Endometrium (tissue), 2 donors: Measurements from ENCODE around the gene KCNAB2.

Experiments
- FAIRE-seq: peaks from 2 replicates; lab custom pipeline; 2012; peaks lifted over from hg19 to GRCh38; lab: Jason Lieb, UNC
- donor health status: control.
- donor health status: control.

KCNAB2 gene

DNA sequence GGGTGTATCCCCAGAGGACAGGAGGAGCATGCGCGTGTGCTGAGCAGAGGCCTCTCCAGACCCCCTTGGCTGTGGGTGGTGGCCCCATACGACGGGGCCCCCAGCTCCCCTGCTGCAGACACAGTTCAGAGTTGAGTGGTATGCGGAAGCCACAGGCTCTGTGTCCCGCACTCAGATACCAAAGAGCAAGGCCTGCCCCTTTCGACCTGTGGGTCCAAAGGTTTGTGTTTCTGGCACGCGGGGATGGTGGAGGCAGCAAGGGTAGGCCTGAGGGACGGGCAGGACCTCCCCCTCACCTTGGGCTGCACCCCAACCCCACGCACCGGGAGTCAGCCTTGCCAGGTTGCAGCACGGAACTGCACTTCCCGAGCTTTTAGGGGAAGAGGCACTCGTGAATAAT lies at the start of gene KCNAB2:
Gene KCNAB2, plus strand, starts transcription at position 328 of the 400 bp plus-strand sequence. CDS start 5,649 bp downstream, outside the sequence.
- no peak for FAIRE-seq

DNA sequence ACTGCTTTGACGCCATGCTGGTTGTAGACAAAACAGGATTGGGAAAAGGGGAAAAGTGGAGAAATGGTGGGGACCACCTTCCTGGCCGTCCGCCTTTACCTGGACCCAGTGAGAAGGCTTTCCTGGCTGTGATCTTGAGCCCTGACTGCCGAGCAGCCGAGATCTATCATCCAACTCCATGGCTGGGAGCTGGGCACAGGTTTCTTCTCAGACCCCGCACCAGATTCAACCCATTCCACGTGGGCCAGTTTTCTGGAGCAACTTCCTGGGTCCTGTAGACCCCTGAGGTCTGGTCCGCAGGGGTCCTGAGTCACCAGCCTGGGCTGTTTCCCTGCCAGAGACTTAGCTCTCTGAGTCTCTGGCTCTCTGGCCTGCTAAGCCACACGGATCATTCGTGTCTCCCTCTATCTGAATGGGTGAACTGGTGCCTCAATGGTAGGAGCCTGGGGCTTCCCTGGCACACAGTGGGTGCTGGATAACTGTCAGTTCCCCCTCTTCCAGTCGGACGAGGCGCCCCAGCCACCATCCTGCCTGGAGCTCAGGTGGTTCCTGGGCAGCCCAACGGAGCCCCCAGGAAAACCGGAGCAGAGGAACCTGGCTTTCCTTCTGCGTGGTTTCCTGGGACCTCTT lies 48.9 kb upstream of the KCNAB2 start:
- FAIRE-seq, result no peak

DNA sequence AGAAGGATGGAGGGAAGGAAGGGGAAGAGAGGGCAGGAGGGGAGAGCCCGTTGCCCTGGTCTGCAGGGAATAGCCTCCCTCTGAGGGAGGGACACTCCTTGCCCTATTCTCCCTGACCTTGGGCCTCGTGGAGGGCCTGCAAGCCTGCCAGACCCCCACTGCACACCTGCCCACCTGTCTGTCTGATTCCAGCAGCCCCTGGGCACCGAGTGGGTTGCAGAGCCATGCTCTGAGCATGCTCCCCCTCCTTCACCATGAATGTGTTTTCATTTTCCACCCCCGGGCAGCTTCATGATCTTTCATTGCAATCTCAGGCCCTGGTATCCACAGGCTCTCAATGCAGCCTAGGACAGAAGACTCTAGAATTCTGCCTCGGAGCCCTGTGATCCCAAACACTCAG lies 48.4 kb upstream of the KCNAB2 start:
- FAIRE-seq, result no peak

DNA sequence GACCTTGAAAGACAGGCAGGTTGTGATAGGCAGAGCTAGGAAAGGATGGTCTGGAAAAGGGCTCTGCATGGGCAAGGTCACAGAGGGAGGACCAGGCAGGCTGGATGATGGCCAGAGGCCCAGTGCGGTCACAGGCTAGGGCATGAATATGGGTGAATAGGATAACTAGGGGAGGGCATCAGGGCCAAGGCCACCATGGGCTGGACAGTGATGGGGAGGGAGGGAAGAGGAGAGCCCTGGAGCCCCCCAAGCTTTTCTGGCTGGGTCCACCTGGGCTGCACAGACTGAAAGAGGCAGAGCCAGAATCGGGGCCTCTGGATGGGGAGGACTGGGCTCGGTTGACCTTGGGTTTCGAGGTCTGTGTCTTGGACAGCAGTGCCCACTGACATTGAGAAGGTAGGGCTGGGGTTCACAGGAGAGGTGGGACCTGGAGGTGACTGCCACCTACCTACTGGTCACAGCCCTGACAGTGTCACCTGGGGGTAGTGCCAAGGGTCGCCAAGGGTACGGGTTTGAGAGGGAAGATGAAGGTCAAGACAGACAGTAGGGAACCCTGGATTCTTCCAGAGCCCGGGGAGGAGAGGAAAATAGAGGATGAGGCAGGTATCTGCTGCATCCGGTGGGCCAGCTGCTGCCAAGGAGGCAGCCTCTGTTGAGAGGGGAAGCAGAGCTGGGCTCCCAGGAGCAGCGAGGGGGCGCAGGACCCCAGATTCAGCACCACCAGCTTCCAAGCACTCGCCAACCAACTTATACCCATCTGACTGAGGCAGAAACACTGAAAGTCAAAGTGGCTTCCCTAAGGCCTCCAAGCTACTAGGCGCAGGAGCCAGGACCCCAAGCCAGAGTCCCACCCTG lies 47.4 kb upstream of the KCNAB2 start:
- no peak for FAIRE-seq

DNA sequence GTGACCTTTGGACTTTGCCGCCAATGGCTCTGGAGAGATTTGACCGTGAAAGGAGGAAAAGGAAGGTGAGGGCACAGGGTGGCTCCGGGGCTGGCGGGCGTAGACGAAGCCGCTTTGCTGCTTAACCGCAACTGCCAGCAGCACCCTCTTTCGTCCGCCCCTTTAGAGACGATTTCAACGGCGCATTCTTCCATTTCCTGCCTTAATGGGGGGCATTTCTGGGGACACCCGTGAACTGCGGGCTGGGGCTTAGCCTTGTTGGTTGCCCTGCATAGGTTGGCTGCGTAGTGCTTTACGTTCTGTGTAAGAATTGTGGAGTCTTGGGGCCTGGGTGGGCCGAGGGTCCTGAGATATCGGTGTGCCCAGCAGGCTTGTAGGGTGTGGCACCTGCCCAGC lies 46.8 kb upstream of the KCNAB2 start:
- FAIRE-seq, result no peak

GRCh38 chr1:5999711-6000443 lies 45.8 kb upstream of the KCNAB2 start:
- no peak for FAIRE-seq

- no peak for FAIRE-seq
Measured at GRCh38 chr1:6000444-6001288, 45.0 kb upstream of the KCNAB2 start.

DNA sequence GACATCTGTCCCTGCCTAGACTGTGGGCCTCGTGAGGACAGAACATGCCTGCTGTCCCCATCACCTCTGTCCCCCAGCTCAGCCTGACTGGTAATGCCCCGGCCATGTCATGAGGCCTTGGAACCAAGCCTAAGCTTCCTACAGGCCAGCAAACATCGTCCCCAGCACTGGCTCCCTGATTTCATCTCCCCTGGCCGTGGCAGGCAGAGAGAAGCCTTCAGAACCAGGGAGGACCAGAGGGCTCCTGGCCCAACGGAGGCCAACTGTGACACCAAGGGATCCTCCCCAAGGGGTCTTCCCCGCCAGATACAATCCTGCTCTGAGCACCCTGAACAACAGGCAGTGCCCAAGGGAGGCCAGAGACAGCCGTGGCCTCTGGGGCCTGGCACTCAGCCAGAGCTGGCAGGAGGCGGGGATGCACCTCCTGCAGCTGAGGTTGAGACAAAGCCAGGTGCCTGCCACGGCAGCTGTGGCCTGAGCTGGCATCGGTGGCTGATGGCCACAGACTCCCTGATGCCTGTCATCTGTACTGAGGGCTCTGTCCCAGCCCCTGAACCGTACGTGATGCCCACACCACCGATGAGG lies 43.6 kb upstream of the KCNAB2 start:
- no peak for FAIRE-seq

DNA sequence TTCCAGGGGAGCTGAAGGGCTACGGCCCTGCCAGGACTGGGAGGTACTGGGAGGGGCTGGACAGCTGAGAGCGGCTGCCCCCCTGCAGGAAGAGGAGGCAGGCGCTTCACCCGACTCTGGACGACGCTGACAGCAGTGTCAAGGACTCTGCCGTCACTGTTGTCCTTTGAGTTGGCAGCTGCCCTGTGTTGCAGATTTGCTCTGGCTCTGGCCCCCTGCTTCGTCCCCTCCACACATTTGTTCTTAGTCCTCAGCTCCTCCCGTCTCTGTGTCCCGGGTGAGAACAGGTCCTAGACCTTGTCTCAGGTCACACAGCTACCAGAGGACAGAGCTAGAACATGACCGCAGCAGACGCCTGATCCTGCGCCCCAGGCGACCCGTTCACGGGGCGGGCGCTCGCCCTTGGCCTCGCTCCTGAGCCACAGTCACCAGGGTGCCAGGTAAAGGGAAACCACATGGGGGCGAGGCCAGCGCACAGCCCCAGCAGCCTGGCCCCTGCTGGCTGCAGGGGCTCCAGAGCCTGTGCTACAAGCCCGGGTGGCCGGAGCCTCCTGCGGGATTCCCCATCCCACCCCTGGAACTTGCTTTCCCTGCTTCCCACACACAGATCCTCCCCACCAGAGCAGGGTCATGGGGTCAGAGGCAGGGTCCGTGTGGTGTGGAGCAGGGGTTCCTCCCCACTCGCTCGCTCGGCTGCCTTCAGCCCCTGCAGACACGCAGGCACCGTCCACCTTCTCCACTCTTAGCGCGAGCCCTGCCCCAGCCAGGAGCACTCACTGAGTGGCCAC lies 42.8 kb upstream of the KCNAB2 start:
- no peak for FAIRE-seq

DNA sequence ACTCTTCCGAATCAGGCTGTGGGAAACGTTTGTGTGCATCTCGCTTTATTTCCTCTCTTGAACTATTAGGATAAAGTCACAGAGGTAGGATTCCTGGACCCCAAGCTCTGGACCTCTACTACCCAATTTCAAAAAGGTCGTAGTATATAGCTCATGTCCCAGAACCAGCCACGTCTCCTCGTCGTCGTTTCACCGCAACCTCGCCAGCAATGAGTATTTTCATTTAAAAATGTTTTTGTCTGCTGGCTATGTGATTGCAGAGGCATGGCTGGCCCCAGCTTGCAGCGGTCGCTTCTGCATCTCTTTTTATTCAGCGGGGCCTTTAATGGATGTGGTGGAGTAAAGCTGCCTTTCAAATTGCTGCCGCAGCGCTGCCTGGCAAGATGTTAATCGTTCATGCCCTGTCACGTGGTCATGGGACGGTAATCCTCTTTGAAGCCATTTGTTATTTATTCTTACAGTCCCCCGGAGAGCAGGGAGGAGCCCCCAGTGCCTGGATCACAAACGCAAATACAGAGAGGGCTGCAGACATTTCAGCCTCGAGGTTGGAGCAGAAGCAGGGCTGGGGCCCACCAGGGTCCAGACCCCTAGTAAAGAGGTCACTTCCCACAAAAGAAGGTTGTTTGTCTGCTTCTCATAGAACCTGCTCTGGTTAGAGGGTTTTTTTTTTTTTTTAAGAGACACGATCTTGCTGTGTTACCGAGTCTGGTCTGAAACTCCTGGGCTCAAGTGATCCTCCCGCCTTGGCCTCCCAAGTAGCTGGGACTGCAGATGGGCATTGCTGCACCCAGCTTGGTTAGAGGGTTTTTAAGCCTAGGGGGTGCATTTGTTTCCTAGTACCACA lies 41.9 kb upstream of the KCNAB2 start:
- no peak for FAIRE-seq

- no peak for FAIRE-seq
Measured at GRCh38 chr1:6004412-6005123, 41.1 kb upstream of the KCNAB2 start.

- FAIRE-seq, result no peak
Measured at GRCh38 chr1:6005276-6005917, 40.3 kb upstream of the KCNAB2 start.

DNA sequence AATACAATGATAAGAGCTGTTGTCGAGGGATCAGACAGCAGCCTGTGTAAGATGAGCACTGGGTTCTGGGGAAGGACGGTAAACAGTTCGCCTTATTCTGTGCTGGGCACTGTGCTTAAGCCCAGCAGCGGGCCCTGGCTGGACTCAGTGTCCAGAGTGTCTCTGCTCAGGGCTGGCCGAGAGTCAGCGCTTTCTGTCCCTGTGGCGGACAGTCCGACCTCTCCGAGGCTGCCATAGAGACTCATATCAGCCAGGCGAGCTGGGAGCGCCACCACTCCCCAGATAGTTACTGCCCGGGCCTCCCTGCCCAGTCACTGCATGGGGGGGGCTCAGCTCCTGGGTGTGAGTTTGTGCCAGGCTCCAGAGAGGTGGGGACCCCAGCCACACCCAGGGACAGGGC lies 38.8 kb upstream of the KCNAB2 start:
- no peak for FAIRE-seq

DNA sequence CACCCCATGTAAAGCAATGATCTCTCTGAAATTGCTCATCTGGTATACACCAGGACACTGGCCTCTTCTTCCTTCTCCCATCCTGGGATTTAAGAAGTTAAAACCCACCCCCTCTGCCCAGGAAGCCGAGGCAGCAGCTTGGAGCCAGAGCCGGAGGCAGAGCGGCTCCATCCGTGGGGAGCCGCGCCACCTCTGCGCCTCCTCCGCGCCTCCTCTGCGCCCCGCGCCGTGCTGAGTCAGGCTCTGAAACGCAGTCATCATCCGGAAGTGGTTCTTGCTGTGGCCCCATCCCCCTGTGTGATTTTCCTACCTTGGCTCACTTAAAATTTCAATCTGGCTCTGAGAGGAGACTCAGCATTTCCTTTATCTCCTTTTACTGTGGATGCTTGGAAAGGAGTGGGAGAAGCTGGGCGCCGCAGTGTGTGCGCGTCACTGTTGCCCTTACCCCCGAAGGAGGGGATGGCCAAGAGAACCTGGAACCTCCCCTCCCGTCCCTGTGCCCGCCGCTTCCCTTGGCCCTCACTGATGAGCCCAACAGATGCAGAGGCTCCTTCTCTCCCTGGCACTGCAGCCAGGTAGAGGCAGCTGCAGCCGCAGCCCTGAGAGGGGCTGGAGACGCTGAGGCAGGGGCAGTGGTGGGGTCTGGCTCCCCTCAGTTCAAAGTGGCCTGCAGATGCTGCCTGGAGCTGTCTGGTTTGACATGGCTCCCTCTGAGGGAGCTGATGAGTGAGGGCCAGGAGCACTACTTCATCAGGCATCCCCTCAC lies 38.2 kb upstream of the KCNAB2 start:
- FAIRE-seq, result no peak

GRCh38 chr1:6008084-6008415 lies 37.6 kb upstream of the KCNAB2 start:
- no peak for FAIRE-seq

DNA sequence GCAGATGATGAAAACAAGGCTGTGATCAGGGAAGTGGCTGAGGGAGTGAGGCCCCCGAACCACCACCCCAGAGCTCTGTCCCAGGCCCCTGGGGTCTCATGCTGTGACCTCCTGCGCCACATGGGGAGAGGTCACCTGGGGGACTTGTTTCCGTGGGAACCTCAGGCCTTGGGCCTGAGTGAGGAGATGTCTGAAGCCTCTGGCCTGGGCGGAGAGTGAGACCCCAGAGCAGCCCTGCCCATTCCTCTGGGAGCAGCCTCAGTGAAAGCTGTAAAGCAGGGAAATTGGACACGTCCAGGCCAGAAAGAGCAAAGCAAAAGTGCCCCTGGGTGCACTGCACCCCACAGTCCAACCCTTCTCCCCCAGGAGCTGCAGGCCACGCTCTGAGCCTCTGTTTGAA lies 37.0 kb upstream of the KCNAB2 start:
- FAIRE-seq, result no peak

DNA sequence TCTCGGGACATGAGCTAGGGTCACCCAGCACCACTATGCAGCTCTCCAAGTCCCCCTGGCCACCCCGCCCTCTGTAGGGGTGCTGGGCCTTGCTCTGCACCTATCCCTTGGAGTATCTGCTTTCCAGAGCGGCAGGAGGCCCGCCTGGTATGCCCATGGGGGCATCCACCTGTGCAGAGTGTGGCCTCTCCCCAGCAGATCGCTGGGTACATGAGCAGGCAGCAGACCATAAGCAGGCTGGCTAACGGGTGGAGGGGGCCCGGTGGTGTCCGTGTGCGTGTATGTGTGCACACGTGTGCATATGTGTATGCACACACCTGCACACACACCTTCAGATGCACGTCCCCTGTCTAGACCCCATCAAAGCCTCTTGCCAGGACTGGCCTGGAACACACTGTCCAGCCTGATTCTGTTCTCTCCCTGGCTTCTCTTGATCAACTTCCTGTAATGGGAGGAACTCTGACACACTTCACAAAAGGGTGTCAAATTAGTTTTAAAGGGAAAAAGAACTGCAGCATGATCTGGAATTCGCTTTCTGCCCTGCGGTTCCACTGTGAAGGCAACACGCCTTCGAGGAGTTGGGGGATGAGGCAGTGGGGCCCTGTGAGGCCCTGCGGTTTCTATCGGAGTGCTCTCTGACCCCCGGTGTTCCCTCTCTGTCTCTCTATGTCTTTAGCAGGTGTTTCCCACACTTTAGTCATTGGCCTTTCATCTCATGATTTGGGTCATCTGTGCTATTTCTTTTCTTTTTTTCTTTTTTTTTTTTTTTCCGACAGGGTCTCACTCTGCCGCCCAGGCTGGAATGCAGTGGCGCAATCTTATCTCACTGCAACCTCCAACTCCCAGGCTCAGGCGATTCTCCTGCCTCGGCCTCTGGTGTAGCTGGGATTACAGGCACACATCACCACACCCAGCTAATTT lies 36.3 kb upstream of the KCNAB2 start:
- no peak for FAIRE-seq
